GM12875 (cell line): ENCODE measurements around the gene MRPL34.
A peak's percentile ranks its signal among the peaks of the same experiment; 100 is the strongest.

Experiments
- H3K4me3 ChIP-seq: one replicate; pipeline ENCODE4 v1.5.1; 2011; ENCODE audit warnings: low read depth, low read length, control low read depth
- CTCF ChIP-seq: IDR thresholded peaks from 2 replicates; pipeline ENCODE4 v1.5.1; 2011; ENCODE audit warnings: low read depth, mild to moderate bottlenecking, control low read depth, inconsistent platforms, low read length, moderate library complexity, borderline replicate concordance; ENCODE audit not compliant: insufficient read depth

MRPL34 gene

GRCh38 chr19:17325881-17326594 lies 20.4 kb downstream of the MRPL34 start:
- H3K4me3 ChIP-seq, result no peak overlapping the region
- no peak for TF ChIP-seq CTCF

DNA sequence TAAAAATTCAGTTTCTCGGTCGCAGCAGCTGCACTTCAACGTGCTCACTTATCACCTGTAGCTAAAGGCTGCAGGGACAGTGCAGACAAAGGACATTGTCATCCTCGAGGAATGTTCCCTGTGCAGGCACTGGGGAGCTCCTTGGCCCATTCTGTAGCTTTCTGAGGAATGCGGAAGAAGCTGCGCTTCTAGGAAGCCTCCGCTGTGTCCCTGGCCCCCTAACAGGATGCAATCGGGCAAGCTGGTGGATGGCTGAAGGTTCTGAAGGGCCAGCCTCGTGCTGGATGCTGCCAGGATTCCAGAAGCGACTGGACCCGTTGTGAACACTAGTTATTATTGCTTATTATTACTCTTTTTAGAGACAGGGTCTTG lies 20.9 kb downstream of the MRPL34 start:
- H3K4me3 ChIP-seq, result no peak overlapping the region
- TF ChIP-seq CTCF, result no peak

GRCh38 chr19:17327068-17327653 lies 21.5 kb downstream of the MRPL34 start:
- TF ChIP-seq CTCF, result no peak
- no peak overlapping the region for H3K4me3 ChIP-seq

DNA sequence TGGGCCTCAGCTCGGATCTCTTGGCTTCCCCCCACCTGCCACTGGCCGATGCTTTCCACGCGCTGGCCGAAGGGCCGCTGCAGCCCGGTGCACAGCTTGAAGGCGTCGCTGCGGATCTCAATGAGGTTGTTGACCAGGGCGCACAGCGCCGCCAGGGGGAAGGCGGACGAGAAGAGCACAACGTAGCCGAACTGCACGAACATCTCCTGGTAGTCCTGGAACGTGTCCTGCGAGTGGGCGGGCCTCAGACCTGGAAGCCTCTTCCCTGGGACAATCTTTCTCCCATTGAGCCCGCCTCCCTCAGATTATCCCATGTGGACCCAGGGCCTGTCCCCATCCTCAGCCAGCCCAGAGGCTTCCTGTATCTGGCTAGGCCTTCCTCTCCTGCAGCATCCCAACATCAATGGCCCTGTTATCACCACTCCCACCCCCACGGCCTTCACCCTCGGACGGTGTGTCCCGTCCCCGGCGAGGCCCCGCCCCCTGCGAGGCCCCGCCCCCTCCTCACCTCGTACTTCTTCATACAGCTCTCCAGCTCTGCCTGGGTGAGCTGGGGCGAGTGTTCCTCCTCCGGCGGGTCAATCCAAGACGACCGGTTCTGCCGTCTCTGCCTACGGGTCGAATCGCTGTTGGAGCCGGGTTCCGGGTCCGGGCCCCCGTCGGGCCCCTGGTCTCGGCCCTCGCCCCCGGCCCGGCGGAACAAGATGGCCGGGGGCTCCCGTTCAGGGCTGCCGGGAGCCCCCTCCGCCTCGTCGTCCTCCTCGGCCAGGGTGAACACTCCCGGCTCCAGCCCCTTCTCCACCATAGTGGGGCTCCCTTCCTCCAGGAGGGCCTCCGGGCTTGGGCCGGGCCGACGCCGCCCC lies 22.2 kb downstream of the MRPL34 start:
- H3K4me3 ChIP-seq, result peak overlapping the region; percentile 26
- TF ChIP-seq CTCF, result no peak

GRCh38 chr19:17328517-17329365 lies 23.1 kb downstream of the MRPL34 start:
- H3K4me3 ChIP-seq, result peak overlapping the region; percentile 26
- TF ChIP-seq CTCF, result no peak

DNA sequence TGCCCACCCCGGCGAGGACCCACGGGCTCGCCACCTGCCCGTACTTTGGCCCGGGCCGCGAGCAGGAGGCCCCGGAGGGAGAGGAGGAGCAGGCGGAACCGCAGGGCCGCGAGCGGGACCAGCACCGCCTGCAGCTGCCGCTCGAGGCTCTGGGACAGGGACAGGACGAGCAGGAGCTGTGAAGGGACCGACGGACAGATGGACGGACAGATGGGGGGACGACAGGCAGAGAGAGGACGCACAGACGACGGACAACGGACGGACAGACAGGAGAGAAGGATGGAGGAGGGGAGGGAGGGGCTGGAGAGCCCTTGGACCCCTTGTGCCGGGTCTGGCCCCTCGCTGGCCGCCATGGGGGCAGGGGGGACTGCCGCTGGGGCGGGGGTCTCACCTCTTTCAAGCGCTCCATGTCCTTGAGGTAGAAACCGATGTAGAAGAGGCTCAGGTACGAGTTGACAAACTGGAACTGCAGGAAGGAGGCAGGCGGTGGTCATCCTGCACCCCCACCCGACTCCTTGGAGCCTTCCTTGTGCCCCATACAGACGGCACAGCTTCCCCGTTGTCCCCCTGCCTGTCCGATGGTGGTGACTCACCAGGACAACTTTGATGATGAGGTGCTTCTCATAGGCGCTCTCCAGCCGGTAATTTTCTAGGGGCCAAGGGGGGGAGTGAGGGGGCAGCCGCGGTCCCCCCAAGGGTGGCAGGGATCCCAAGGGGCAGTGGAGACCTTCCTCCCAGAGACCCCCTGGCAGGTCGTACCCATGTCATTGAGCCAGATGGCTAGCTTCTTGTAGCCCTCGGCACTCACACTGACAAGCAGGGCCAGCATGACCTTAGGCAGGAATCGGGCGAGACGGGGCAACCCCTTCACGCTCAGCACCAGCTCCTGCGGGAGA lies 23.9 kb downstream of the MRPL34 start:
- H3K4me3 ChIP-seq, result no peak overlapping the region
- TF ChIP-seq CTCF, result no peak
